ENCODE data around the gene PSMD6.
A peak's percentile ranks its signal among the peaks of the same experiment; 100 is the strongest.

Gene PSMD6

GRCh38 chr3:63963496-63963895 lies 59.8 kb downstream of the PSMD6 start:
- no peak for DNase-seq (ENCODE audit: insufficient read length)
- TF ChIP-seq TAF1 (IDR thresholded peaks at IDR 0.05; ENCODE audit: borderline replicate concordance, low read depth, low read length), result no peak
- TF ChIP-seq POLR2AphosphoS5 (IDR thresholded peaks at IDR 0.05; ENCODE audit: low read depth, low read length), result no peak
- no peak for TF ChIP-seq POLR2A (IDR thresholded peaks at IDR 0.05; ENCODE audit: low read depth, low read length)
- FAIRE-seq, result peak; percentile 5

GRCh38 chr3:63961891-63962290 lies 61.4 kb downstream of the PSMD6 start:
- TF ChIP-seq POLR2A (IDR thresholded peaks at IDR 0.05; ENCODE audit: low read depth, low read length), result no peak
- no peak for DNase-seq (ENCODE audit: insufficient read length)
- peak; percentile 36 for FAIRE-seq
